Spleen (tissue), 7 donors: ENCODE results near the gene SNX10.

Experiments
- POLR2A ChIP-seq, 3 donors: fragments of 450-650 bp; IDR thresholded peaks; one replicate each; pipeline ENCODE4 v1.5.1; 2017; ENCODE audit warnings: antibody characterized with exemption in 3 of 3, mild to moderate bottlenecking in 1 of 3
- POLR2AphosphoS5 ChIP-seq, 3 donors: sonication (generic); formaldehyde crosslinking; IDR thresholded peaks; one replicate each; pipeline ENCODE4 v1.5.1; 2017; ENCODE audit warnings: antibody characterized with exemption in 3 of 3
- TF ChIP-seq, protein P1 (sequence below), 11 experiments: fragments of 200-600 bp in 7 of 11; fragments of 450-650 bp in 4 of 11; sonication (generic) in 4 of 11; IDR thresholded peaks in 8 of 11; conservative IDR thresholded peaks in 3 of 11; 1 replicate in 7 of 11; 2 replicates in 4 of 11; pipeline versions ENCODE4 v1.4.0 to v1.8.0; 2016 to 2021; ENCODE audit warnings: antibody characterized with exemption in 11 of 11, inconsistent platforms in 4 of 11, mild to moderate bottlenecking in 1 of 11
- donor health status: DM: no; HTN: no; CAD: no; lungs with moderate emphysema.
- donor health status: DM: no; HTN: no; CAD: no.
- donor health status: DM: no; HTN: no; CAD: no.

DNA sequence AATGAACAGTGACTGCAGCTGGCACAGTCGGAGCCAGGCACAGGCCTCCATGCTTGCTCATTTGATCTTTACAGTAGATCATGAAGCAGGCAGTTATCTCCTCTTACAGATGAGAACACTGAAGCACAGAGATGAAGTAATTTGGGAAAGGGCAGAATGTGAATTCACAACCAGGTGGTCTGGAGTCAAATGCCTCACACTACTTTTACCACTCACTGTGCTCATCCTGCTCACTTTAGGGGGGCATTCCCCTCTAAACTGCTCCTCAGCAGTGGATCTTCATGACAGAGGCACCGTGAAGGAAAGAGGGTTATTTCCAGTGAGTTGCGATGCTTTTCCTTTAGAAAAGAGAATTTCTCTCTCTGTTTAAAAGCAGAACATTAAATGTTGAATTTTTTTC is 15.1 kb downstream of the SNX10 start:
- TF ChIP-seq, protein P1, sequence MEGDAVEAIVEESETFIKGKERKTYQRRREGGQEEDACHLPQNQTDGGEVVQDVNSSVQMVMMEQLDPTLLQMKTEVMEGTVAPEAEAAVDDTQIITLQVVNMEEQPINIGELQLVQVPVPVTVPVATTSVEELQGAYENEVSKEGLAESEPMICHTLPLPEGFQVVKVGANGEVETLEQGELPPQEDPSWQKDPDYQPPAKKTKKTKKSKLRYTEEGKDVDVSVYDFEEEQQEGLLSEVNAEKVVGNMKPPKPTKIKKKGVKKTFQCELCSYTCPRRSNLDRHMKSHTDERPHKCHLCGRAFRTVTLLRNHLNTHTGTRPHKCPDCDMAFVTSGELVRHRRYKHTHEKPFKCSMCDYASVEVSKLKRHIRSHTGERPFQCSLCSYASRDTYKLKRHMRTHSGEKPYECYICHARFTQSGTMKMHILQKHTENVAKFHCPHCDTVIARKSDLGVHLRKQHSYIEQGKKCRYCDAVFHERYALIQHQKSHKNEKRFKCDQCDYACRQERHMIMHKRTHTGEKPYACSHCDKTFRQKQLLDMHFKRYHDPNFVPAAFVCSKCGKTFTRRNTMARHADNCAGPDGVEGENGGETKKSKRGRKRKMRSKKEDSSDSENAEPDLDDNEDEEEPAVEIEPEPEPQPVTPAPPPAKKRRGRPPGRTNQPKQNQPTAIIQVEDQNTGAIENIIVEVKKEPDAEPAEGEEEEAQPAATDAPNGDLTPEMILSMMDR (IDR thresholded peaks at IDR 0.05 in 8 of 11, conservative IDR thresholded peaks at IDR 0.05 in 3 of 11) = no peak
- no peak for TF ChIP-seq POLR2A (IDR thresholded peaks at IDR 0.05)
- TF ChIP-seq POLR2AphosphoS5 (IDR thresholded peaks at IDR 0.05) = no peak
